Measurements from ENCODE around the gene ZNF302.
"Not testable (repeated sequence)": the region's sequence is repeated elsewhere in the genome, so short reads cannot be mapped to it uniquely, and the experiment has no call there.

The ZNF302 gene

DNA sequence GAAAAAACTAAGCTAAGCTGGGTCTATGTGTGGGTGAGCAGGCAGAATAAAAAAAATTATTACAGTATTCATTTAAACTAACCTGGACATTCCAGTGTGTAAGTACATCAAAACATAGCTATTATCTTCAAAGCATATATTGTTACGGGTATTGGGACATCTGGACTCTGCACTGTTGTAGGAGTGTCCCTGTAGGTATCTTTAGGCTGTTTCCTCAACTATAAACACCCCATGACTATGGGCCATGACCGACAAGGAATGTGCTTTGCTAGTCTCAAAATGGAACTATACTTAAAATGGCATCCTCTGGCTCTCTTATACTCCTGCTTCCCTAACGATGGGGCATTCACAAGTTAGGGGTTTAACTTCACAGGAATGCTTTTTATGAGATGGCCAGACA lies 3.9 kb upstream of the ZNF302 start:
- no peak for DNase-seq

DNA sequence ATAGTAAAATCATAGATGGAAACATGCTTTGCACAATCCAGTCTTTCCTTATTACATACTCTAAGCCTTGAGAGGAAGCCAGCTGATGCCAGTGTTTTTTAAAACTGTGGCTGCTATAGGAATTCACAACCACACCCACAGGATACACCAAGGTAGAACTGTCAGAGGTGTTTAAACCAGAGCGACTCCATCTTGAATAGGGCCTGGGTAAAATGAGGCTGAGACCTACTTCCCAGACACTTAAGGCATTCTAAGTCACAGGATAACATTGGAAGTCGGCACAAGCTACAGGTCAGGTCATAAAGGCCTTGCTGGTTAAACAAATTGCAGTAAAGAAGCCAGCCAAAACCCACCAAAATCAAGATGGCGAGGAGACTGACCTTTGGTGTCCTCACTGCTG lies 2.2 kb upstream of the ZNF302 start:
- no peak for DNase-seq

- no peak for DNase-seq
Observed at GRCh38 chr19:34675919-34676318, 1.6 kb upstream of the ZNF302 start.

- peak in 1 of 2 experiments; percentile 72 for DNase-seq
Observed at GRCh38 chr19:34676697-34677385, 637 bp upstream of the ZNF302 start, which contains the start of gene SCGB2B2. TSS of gene SCGB2B2 (minus strand) at chr19:34677159. CDS start at chr19:34594563, 82,596 bp downstream.

GRCh38 chr19:34678085-34678412 lies 571 bp downstream of the ZNF302 start:
- no peak for DNase-seq

- no peak for DNase-seq
Observed at GRCh38 chr19:34678421-34678820, 943 bp downstream of the ZNF302 start.

GRCh38 chr19:34681478-34681877 lies 4.0 kb downstream of the ZNF302 start:
- no peak for DNase-seq

DNA sequence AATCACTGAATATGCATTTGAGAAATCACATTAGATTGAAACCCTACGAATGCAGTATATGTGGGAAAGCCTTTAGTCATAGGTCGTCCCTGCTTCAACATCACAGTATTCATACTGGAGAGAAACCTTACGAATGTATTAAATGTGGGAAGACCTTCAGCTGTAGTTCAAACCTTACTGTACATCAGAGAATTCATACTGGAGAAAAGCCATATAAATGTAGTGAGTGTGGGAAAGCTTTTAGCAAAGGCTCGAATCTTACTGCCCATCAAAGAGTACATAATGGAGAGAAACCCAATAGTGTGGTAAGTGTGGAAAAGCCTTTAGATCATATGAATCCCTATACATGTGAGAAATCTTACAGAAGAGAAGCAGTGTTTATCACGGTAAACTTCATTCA lies 7.8 kb downstream of the ZNF302 start:
- not testable (repeated sequence) for DNase-seq

DNA sequence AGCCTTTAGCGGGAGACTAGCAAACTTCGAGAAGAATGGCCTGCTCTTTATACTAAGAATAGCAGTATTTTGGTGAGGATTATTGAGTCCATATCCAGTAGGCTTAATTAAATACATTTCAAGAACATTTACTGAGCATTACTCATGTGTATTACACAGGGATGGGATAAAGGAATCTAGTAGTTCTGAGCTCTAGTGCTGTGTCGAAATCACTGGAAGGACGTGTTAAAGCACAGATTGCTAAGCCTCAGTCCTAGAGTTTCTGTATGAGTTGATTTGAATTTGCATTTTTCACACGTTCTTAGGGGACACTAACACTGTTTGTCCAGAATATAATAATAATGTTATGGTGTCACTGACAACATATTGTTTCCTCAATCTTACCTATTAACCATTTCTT lies 9.0 kb downstream of the ZNF302 start:
- no peak for DNase-seq

GRCh38 chr19:34687348-34687747 lies 9.9 kb downstream of the ZNF302 start:
- DNase-seq = no peak

DNA sequence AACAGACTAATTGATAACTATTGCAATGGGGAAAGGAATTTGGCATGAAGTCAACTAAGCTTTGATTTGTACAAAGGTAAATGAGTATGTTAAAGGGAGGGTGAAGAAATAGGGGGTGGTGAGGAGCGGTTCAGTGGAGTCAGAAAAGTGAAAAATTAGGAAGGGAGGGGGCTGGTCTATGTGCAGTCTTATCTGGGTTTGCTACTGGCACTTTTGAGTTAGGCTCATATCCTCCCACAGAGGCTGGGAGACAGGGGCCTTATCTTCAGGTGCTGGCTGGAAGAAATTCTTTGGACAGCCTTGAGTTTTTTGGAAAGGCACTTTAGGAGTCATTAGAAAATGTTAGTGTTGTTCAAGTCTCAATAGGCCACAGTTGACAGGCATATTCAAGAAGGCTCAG lies 11.1 kb downstream of the ZNF302 start:
- no peak for DNase-seq

- no peak for DNase-seq
Observed at GRCh38 chr19:34690372-34690771, 12.9 kb downstream of the ZNF302 start.

DNA sequence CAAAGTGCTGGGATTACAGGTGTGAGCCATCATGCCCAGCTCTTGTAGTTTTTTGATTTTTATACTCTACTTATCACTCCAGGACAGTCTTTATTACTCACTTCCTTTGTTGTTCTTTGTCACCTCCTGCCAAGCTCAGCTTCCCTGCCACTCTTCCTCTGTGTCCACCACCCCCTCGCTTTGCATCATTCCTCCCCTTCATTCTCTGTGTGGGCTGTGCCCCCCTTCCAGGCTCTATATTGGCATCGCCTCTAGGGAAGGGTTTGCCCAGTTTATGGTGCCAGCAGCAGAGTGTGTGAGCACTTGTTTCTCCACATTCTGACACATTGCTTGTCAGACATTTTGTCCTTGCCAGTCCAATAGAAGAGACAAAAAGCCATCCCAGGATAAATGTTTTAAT lies 15.1 kb downstream of the ZNF302 start:
- DNase-seq = no peak

DNA sequence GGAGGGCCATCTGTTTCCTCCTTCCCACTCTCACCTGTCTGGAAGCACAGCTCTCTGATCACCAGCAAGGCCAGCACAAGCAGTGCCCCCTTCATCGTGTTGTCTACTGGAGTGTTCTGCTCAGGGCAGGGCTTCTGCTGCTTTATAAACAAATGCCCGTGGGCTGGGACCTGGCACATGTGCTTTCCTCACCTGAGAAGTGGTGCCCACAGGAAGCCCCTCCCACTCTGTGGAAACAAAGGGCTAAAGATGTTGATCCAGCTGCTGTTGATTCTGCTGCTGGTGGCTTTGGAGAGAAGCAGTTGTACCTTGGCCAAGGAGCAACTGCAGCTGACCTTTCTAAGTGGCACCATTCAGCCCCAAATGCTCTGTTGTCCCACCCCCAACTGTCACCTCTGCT lies 30.2 kb downstream of the ZNF302 start:
- DNase-seq = no peak

DNA sequence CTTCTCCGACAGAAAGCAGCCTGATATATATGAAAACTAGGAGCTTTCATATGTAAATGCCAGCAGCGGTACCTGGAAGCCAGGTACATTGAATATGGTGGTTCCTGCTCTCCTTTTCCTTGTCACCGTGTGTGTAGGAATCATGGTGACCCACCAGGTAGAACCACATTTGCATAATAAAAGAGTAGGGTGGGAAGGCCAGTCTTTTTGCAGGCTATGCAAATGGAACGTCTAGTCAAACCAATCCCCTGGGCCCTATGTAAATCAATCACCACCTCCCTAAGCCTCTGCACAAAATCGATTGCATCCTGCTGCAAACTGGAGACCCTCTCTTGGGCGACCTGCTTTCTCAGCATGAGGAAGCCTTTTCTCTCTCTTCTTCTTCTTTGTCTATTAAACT lies 34.4 kb downstream of the ZNF302 start:
- DNase-seq = no peak

DNA sequence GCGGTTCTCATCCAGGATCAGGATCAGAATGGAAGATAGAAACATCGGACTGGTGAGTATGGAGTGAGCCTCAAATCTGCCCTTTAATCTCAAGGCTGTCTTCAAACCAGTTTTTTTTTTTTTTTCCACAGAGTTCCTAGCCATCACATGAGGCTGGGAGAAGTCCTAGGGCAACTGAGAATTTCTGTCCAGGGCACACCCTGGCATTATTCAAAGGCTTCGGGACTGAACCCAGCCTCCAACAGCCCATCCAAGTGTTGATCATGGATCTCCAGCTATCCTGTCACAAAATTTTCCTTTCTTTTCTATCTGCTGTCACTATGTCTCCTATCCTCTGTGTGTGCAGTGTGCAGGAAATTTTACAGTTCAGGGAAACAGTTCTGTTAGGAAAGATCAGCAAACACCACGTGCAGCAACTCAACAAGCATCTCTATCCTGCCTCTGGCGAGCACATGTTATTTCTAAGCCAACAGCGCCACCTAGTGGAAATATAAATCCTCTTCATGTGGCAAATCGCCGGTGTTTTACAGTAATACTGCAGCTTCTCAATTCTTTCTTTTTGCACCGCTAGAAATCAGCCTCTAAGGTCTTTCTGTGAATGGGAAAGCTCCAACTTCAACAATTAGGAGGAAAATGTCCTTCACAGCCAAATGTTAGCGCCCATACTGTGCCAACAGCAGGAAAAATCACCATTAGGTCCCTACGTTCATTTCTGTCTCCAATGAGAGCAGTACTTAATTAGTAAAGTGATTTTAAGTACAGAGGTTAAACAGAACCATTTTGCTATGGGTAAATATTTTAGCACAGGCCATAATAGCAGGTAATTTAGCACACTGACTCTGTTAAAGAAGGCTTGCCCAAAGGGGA lies 35.1 kb downstream of the ZNF302 start:
- peak in 1 of 2 experiments; percentile 24 for DNase-seq

DNA sequence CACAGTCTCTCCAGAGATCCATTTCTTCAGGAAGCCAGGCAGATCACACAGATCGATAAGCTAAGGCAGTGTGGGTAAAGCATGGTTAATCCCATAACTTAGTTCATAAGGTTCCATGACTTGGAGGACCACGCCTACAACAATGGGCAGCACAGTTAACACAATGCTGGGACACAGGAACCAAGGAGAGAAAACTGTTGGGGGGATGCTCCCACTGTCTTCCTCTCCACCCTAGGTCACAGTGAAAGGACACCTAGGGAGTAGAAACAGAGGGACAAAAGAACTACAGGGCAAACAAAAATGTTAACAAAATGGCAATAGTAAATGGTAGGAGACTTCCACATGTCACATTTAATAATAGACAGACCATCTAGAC lies 35.8 kb downstream of the ZNF302 start:
- no peak for DNase-seq

DNA sequence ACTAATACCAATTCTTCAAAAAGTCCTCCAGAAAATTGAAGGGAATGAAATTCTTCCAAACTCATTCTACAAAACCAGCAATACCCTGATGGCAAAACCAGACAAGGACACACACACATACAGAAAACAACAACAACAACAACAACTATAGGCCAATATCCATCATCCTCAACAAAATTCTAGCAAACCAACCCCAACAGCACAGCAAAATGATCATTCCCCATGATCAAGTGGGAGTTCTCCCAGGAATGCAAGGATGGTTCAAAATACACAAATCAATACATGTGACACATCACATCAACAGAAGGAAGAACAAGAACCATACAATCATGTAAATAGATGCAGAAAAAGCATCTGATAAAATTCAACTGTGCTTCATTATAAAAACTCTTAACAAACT lies 37.9 kb downstream of the ZNF302 start:
- no peak for DNase-seq

DNA sequence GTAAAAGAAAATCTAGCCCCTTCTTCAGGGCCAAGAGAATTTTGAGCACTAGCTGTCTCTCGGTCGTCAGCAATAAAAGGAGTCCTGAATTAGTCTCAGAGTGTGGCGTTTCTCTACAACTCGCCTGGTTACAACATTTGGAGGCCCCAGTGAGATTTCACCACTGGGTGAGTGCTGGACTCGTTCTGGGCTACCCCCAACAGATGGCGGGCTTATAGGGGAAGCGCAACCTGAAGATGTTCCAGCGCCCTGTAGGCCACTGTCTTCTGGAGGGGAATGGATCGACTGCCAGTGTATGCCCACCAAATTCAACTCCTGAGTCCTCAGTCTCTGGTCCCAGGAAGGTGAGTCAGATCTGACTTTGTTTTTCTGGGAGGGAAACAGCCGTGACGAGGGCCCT lies 44.9 kb downstream of the ZNF302 start:
- no peak for DNase-seq

GRCh38 chr19:34725400-34725799 lies 47.9 kb downstream of the ZNF302 start:
- no peak for DNase-seq

DNA sequence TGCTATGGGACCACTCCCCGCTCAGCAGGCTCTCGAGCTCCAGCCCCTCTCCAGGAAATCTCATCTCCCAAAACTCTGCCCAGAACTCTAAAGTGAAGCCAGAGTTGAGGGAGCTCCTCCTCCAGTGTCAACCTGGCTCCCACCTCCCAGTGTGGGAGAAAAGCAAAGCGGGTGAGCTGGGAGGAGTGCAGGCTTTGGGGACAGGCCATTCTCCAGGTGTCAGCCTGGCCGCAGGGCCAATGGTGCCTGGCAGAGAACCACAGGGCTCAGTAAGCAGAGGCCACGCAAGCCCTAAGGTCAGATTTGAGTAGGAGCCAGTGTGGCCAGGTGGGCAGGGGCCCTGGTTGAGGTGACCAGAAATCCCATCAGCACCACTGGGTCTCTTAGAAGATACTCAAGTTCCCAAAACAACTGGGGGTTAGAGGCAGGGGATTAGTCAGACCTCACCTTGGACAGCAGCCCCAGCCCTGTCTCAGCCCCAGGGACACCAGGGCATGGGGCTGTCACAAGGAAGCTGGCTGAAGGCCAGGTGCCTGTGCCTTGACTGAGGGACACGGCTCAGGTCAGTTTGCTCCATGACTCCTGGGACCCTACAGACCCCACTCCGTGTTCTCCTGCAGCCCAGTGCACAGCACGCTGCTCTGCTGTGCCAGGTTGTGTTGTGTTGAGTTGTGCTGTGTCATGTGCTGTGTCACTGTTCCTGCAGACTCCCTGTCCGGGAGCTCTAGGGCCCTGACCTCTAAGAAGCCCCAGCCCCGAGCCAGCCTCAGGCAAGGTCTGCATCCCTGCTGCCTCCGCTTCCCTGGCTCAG lies 53.7 kb downstream of the ZNF302 start:
- DNase-seq = no peak

DNA sequence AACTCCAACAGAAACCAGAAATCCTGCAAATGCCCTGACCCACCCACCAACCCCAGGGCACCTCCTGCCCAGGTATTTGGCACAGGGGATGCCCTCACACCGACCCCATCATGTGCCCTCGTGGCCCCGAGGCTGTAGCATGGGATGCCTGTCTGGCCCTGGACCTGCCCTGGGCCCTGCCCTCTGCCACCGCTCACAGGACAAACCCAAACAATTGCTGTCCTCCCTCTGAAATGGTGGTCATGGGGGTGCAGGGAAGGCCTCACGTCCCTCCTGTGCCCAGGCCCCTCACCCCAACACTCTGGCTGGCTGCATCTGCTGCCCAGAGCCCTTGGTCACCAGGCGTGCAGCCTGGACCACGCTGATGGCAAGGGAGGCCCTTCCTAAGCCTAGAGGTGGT lies 54.5 kb downstream of the ZNF302 start:
- no peak for DNase-seq

- DNase-seq = no peak
Observed at GRCh38 chr19:34732612-34733211, 55.2 kb downstream of the ZNF302 start.

All from cerebellar nuclear complex (tissue), 1 donor.